GM18907 (cell line): ENCODE results near the gene FER1L5.

ENCODE experiments used
- ATAC-seq: cut with Tn5 transposase; IDR thresholded peaks from one replicate; pipeline ENCODE4 v1.9.1; 2021; ENCODE audit warnings: mild to moderate bottlenecking, moderate library complexity; ENCODE audit not compliant: unreplicated experiment

Gene FER1L5

DNA sequence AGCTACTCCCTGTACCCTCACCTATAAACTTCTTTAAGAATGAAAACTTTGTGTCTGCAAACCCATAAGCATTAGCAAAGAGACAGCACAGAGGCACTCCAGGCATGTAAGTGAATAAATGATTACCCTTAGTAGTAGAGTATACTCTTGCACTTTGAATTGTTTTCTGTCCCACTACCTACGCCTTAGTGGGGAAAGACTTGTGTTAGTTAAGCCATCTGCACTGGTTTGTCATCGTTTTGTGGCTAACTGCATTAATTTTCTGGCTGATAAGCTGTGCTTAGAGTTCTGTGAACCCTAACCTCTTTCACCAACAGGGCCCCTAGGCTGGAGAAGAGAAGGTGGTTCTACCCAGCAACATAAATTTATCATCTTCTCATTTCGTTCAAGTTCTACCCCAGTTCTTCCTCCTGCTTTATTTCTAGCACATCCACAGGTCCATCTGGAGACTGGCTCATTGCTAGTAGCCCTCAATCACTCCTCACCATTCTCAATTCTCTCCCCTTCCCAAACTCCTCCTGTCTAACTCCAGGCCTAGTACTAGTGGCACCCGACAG is 96.6 kb downstream of the FER1L5 start:
- no peak for ATAC-seq

DNA sequence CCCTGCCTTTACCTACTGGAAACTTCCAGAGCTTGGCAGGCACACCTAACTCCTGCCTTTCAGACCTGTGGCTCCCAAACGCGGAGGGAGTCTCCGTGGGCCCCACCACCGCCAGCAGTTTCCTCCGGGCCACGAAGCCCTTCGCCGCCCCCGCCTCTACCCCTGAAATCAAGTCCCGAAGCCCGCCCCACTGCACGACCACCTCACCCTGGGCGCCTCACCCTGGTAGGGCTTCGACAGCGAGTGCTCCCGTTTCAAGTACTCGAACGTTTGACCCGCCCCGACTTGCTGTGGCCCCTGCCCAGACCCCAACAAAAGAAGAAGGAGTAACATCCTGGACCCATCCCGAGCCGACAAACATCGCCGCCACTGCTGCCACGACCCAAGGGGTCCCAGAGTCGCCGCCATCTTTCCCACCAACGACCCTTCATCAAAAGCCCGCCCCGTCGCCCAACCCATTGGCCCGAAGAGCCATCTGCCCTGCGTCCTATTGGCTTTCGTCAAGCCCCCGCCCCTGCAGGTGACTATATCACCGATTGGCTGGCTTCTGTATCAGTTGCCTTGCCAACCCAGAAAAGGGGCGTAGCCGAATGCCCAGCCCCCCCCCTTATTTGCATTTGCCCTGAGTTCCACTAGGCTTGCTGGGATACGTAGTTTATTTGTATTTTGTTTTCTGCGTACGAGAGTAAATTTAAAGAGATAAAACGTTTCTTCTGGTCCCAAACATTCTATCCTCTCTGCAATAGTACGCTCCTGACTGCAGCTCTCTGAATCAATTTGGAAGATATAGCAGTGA is 97.3 kb downstream of the FER1L5 start, which contains the start of gene LMAN2L:
LMAN2L (minus strand) TSS at position 432 of the 796 bp plus-strand sequence; CDS start at position 408, 24 bp downstream.
- ATAC-seq: peak; percentile 97

DNA sequence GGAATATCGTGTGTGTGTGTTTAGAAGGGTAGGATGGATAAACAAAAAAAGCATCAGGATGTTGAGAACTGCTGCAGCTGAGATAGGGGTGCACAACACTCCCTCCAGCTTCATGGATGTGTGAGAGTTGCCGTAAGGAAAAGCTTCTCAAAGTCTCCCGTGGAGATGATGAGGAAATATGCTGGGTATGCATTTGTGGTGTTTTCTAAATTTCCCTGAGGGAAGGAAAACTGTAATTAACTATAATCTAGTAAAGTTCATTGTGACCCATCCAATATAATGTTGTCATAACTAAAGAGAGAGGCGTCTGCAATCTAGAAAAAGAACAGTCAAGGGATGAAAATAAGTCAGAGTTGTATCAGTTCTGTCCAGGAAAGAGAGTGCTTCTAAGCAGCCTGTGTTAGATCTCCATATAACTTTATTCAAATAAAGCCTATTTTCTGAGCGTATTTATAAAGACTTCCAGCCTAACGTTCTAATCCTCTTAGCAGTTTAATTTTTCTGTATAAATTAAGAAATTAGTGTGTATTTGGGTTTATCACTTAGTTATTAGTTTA is 104.6 kb downstream of the FER1L5 start:
- ATAC-seq: no peak

DNA sequence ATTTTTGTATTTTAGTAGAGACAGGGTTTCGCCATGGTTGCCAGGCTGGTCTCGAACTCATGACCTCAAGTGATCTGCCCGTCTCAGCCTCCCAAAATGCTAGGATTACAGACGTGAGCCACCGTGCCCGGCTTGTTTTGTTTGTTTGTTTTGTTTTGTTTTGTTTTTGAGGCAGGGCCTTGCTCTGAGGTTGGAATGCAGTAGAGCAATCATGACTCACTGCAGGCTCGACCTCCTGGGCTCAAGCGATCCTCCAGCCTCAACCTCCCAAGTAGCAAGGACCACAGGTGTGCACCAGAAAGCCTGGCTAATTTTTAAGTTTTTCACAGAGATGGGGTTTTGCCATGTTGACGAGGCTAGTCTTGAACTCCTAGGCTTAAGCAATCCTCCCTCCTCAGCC is 109.2 kb downstream of the FER1L5 start:
- no peak for ATAC-seq

- no peak for ATAC-seq
Measured at GRCh38 chr2:96753661-96754282, 111.2 kb downstream of the FER1L5 start.

DNA sequence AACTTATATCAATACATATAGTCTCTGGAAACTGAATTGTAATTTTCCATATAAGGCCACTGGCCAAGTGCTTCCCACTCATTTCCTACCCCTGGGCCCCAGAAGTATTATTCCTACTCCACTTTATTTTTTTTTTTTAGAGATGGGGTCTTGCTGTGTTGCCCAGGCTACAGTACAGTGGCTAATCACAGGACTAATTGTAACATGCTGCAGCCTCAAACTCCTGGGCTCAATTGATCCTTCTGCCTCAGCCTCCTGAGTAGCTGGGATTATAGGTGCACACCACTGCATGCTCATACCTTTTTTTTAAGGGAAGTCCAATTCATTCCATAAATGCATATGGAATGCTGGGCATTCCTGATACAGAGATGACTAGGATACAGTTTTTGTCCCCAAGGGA is 111.8 kb downstream of the FER1L5 start:
- no peak for ATAC-seq
